HepG2 (cell line): ENCODE data around the gene NUDT17.
"Not testable (repeated sequence)": the region's sequence is repeated elsewhere in the genome, so short reads cannot be mapped to it uniquely, and the experiment has no call there.

ENCODE experiments used
- KAT8 ChIP-seq: IDR thresholded peaks from 2 replicates; pipeline ENCODE4 v1.6.1; 2016; ENCODE audit warnings: missing genetic modification reagents, missing compliant biosample characterization
- NFIC ChIP-seq: IDR thresholded peaks from 2 replicates; pipeline ENCODE4 v1.6.1; 2012; ENCODE audit warnings: mild to moderate bottlenecking, low read length, inconsistent platforms
- POLR2AphosphoS5 ChIP-seq: IDR thresholded peaks from 2 replicates; pipeline ENCODE4 v1.6.1; 2012; ENCODE audit warnings: low read depth, low read length
- SKI ChIP-seq: fragments of 450-650 bp; IDR thresholded peaks from one replicate; pipeline ENCODE4 v1.6.1; 2018; ENCODE audit warnings: mild to moderate bottlenecking; ENCODE audit not compliant: partially characterized antibody
- ZNF124 ChIP-seq: sonication (generic); formaldehyde crosslinking; IDR thresholded peaks from 2 replicates; pipeline ENCODE4 v1.4.0; 2020; ENCODE audit warnings: missing genetic modification reagents
- ZNF629 ChIP-seq: sonication (generic); formaldehyde crosslinking; conservative IDR thresholded peaks from 2 replicates; pipeline ENCODE4 v1.5.0; 2020; ENCODE audit warnings: missing genetic modification reagents
- TF ChIP-seq, protein P1 (sequence below): sonication (generic); formaldehyde crosslinking; IDR thresholded peaks from 2 replicates; pipeline ENCODE4 v1.5.0; 2020; ENCODE audit warnings: mild to moderate bottlenecking, missing genetic modification reagents, moderate library complexity

DNA sequence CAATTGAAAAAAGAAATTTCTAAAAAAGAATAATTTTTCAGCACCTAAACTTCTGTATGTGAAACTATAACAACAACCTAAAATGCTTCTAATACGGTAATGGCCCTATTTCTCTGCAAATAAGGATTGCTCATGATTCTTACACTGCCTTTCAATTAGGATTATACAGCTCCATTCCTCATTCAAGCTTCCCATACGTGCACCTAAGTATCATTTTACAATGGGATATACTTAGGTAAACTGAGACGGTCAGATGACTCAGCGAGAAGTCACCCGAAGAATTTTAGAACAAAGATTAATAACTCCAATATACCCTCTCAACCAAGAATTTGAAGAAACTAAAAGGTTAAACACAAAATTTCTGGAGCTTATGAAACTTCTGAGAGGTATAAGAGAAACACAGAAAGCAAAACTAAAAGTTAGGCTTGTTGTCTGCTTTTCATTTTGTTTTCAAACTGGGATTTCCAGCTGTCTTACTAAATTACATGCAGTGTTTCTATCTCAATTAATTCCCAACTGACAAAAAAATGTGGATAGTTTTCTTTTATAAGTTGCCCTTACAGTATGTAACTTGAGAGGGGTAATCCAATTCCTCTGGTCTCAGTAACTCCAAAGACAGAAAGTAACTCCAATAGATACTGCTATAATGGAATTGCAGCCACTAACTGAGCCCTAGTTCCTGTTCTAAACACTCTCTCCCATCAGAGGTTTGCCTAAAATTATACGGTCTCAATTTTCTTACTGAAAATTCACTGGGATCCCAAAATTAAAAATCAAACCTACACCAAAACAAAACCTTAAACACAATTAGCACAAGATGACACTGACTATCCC lies 32.2 kb upstream of the NUDT17 start:
- TF ChIP-seq ZNF124 (CRISPR knock-in tag); POLR2AphosphoS5; KAT8 (CRISPR knock-in tag); NFIC; SKI; ZNF629 (CRISPR knock-in tag): not testable (repeated sequence)
- TF ChIP-seq, protein P1, sequence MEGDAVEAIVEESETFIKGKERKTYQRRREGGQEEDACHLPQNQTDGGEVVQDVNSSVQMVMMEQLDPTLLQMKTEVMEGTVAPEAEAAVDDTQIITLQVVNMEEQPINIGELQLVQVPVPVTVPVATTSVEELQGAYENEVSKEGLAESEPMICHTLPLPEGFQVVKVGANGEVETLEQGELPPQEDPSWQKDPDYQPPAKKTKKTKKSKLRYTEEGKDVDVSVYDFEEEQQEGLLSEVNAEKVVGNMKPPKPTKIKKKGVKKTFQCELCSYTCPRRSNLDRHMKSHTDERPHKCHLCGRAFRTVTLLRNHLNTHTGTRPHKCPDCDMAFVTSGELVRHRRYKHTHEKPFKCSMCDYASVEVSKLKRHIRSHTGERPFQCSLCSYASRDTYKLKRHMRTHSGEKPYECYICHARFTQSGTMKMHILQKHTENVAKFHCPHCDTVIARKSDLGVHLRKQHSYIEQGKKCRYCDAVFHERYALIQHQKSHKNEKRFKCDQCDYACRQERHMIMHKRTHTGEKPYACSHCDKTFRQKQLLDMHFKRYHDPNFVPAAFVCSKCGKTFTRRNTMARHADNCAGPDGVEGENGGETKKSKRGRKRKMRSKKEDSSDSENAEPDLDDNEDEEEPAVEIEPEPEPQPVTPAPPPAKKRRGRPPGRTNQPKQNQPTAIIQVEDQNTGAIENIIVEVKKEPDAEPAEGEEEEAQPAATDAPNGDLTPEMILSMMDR (CRISPR knock-in tag) = not testable (repeated sequence)
